COLO829 (cell line): ENCODE data around the gene ZNF579.

Source experiments
- DNase-seq: peaks from one replicate; pipeline ENCODE4 v3.0.0; 2012; ENCODE audit warnings: low spot score

Gene ZNF579, protein sequence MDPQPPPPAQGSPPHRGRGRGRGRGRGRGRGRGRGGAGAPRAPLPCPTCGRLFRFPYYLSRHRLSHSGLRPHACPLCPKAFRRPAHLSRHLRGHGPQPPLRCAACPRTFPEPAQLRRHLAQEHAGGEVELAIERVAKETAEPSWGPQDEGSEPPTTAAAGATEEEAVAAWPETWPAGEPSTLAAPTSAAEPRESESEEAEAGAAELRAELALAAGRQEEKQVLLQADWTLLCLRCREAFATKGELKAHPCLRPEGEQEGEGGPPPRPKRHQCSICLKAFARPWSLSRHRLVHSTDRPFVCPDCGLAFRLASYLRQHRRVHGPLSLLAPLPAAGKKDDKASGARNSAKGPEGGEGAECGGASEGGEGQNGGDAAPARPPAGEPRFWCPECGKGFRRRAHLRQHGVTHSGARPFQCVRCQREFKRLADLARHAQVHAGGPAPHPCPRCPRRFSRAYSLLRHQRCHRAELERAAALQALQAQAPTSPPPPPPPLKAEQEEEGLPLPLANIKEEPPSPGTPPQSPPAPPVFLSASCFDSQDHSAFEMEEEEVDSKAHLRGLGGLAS

DNA sequence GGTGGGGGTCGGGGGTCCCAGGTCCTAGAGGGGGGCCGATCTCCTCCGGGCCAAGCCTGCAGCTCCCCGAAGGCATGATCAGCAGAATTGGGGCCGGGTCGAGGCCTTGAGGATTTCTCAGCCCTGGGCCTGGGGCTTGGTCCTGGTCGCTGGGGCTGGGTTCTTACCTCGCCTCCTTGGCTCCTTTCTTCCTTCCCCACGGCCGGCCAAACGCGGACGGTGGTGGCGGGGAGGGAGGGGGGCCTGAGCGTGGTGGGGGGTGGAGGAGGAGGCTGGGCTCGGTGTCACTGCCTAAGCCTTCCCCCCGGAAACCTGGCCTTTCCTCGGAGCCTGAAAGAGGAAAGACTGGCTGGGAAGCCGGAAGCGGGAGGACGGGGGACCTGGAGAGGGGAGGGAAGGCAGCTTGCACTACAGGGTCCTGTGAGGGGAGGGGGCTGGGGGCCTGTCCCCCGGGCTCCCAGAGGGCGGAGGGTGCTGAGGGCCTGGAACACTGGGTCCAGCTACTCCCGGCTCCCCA lies at the start of gene ZNF579:
ZNF579 (minus strand) TSS at position 221 of the 517 bp plus-strand sequence. CDS start 1,209 bp downstream, outside the sequence.
- peak; percentile 68 for DNase-seq

DNA sequence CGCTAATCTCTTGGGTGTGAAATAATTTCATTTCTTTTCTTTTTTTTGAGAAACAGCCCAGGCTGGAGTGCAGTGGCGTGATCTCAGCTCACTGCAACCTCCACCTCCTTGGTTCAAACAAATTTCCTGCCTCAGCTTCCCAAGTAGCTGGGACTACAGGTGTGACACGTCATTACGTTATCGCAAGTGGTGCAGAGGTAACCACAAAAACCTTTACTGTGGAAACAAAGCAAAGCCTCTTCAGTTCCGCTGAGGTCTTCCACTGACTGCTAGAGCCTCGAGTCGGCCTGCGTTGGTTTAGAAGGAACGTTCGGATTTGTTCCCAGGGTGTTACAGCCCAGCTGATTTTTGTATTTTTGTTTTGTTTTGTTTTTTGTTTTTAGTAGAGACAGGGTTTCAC lies 45.7 kb upstream of the ZNF579 start:
- DNase-seq = no peak

DNA sequence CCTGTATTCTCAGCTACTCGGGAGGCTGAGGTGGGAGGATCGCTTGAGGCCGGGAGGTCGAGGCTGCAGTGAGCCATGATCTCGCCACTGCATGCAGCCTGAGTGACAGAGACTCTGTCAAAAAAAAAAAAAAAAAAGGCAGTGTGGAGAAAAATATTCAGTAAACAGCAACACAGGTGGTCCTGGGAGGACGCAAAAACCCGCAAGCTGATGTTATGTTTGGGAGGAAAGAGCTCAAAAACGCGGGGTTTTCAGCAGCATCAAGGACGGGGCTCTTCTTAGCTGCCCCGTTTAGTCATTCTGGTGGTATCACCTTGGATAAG lies 44.3 kb upstream of the ZNF579 start:
- no peak for DNase-seq

DNA sequence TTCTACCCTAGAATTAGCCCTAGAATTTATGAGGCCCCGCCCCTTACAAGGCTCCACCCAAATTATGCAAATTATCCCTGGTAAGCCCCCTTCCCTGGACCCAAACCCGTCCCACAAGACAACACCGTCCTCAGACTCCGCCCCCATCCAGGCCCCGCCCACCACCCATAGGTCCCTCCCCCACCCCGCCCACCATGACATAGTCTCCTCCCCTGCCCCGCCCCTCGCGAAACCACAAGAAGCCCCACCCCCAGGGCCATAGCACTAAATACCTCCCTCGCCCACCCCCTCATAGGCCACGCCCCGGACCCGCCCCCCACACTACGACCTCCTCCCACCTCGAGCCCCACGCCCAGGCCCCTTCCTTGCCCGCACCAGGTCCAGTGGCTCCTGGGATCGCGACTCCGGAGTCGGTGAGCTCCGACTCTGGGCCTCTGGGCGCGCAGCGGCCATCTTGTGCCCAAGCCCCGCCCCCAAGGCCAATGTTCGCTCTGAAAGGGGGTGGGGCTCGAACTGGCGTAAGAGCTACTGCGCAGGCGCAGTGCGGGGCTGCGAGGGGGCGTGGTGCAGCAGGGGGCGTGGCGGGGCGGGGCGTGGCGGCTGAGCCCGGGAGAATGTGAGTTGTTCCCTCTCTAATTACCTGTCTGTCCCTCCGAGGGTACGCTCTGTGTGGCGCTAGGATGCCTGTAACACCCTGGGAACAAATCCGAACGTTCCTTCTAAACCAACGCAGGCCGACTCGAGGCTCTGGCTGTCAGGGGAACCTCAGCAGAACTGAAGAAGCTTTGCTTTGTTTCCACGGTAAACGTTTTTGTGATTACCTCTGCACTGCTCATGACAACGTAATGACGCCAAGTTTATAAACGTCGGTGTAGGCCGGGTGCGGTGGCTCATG lies 43.7 kb upstream of the ZNF579 start, which contains the start of gene ZNF784:
ZNF784 (minus strand) TSS at position 458 of the 895 bp plus-strand sequence; CDS start at position 453, 5 bp downstream.
- peak; percentile 96 for DNase-seq

DNA sequence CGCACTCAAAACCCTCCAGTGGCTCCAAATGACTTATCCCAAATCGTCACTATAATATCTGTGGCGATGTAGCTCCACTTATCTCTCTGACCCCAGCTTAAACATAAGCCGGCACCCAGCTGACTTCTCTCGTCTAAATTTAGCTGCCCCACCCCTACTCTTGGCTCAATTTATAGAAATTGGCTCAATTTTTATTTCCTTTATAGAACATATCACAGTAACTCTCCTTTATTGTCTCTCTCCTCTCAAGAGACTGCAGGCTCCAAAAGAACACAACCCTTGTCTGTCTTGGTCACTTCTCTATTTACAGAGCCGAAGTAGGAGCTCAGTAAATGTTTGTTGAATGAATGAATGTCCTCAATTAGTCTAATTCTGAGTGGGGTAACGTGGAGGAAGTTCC lies 42.9 kb upstream of the ZNF579 start:
- no peak for DNase-seq

DNA sequence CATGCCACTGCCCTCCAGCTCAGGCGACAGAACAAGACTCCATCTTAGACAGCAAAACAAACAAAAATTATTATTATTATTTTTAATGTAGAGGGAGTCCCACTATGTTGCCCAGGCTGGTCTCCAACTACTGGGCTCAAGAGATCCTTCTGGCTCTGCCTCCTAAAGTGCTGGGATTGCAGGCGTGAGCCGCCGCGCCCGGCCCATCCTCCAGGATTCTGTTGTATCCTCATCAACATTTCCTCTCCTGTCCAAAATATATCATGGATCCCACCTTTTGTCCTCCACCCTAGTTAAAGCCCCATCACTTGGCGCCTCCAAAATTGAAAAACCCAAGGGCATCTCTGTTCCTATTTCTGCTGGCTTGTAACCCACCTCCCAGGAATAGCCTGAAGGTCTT lies 42.5 kb upstream of the ZNF579 start:
- no peak for DNase-seq

GRCh38 chr19:55622242-55622969 lies 41.8 kb upstream of the ZNF579 start:
- no peak for DNase-seq

GRCh38 chr19:55621673-55622231 lies 41.1 kb upstream of the ZNF579 start:
- DNase-seq = no peak

DNA sequence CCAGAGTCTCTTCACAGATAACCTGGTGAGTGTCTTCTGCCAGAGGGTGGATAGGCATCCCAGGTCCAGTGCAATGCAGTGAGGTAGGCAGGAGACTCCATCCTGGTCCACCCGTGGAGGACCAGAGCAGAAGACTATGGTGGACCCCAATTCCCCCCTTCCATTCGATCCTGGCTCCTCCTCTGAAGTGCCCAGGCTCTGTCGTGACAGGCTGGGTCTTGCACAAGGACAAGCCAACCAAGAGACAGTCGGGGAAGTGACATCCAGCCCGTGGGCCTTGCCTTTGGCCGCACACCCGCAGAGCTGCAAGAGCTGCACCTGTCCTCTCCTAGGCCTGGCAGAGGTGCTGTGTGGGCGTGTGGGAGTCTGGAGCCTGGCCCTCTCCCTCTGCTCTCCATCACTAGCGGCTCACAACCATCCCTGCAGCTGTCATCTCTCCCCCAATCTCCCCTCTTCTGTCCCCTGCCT lies 40.6 kb upstream of the ZNF579 start:
- no peak for DNase-seq

GRCh38 chr19:55620410-55621204 lies 40.0 kb upstream of the ZNF579 start:
- no peak for DNase-seq

GRCh38 chr19:55619286-55619685 lies 38.6 kb upstream of the ZNF579 start:
- DNase-seq = no peak

- DNase-seq = no peak
These were observed 37.8 kb upstream of the ZNF579 start for GRCh38 chr19:55618426-55618825.

GRCh38 chr19:55617426-55617825 lies 36.8 kb upstream of the ZNF579 start:
- DNase-seq = no peak

GRCh38 chr19:55616395-55616875 lies 35.8 kb upstream of the ZNF579 start:
- no peak for DNase-seq

- DNase-seq = no peak
These were observed 35.1 kb upstream of the ZNF579 start for GRCh38 chr19:55615543-55616394.

- no peak for DNase-seq
These were observed 34.3 kb upstream of the ZNF579 start for GRCh38 chr19:55614711-55615542.

DNA sequence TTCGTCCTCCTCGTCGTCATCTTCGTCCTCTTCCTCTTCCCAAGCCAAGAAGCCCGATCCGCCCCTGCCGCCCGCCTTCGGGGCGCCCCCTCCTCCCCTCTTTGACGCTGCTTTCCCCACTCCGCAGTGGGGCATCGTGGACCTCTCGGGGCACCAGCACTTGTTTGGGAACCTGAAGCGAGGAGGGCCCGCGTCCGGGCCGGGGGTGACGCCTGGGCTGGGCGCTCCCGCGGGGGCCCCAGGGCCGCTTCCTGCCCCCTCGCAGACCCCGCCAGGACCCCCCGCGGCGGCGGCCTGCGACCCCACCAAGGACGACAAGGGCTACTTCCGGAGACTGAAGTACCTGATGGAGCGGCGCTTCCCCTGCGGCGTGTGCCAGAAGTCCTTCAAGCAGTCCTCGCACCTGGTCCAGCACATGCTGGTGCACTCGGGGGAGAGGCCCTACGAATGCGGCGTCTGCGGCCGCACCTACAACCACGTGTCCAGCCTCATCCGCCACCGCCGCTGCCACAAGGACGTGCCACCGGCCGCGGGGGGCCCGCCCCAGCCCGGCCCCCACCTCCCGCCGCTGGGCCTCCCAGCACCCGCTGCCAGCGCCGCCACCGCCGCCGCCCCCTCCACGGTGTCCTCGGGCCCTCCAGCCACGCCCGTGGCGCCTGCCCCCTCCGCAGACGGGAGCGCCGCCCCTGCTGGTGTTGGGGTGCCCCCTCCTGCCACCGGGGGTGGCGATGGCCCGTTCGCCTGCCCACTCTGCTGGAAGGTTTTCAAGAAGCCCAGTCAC lies 33.5 kb upstream of the ZNF579 start:
- no peak for DNase-seq

DNA sequence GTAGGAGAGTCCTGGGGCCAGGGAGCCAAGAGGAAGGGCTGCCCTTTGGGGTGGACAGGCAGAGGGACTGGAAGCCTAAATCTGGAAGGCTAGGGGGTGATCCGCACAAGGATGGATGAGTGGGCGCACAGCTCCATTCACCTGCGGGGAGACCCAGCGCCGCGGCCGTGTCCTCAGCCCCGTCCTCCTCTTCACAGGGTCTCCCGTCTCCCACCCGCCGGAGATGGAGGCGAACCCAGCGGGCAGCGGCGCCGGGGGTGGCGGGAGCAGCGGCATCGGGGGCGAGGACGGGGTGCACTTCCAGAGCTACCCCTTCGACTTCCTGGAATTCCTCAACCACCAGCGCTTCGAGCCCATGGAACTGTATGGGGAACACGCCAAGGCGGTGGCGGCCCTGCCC lies 32.7 kb upstream of the ZNF579 start:
- no peak for DNase-seq
